GM18868 (cell line): ENCODE measurements around the gene SYNPR.

ENCODE experiments used
- ATAC-seq: cut with Tn5 transposase; IDR thresholded peaks from one replicate; pipeline ENCODE4 v1.9.1; 2021; ENCODE audit warnings: mild to moderate bottlenecking, moderate library complexity; ENCODE audit not compliant: unreplicated experiment

Gene SYNPR

DNA sequence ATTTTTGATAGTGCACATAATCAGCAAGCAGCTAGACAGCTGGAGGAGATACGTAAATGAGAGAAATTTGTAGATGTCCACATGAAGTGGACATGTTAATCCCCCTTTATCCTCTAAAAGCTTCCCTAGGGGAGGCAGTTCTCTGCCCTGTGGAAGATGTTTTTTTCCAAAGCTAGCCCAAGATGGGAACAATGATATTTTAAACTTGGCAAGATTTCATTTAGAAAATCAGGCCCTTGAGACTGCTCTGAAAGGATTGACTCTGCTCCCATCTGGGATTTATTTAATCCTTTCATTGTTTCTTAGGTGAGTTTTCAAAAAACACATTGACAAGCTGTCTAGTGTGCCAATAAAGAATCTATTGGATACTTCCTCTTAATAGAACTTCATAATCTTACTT lies 92.0 kb downstream of the SYNPR start:
- ATAC-seq: no peak

DNA sequence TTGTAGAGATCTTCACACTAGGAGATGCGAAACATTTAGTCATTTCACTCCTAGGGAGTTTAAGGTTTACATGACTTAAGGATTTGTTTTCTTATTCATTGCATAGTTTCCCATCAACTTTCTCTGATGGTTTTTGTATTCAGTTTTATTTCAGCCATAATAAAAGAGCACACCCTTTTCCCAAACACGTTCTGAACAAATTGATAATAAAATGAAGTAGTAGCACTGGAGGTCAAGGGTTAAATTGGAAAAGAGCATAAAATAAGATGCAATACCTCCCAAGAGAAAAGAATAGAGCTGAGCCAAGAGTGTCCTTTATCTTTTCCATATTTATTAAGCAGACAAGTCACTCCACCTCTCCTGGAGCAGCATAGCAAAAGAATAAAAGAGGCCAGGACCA lies 104.9 kb downstream of the SYNPR start:
- no peak for ATAC-seq

DNA sequence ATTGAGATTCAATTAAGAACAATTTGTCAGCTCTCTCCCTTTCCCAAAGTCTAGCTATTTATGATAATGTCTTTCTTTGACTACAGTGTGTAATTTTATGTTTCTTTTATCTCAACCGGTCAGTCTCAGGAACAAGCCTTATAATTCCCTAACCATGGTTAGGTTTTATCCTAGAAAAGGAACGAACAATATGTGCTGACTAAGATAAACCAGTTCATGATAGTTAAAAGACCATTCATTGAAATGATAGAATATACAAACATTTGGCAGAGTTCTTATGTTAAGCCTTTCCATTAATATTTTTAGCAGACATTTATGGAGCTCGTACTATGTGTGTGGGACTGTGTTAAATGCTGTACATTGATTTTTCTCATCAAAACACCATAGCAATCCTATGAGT lies 106.3 kb downstream of the SYNPR start:
- ATAC-seq: no peak

DNA sequence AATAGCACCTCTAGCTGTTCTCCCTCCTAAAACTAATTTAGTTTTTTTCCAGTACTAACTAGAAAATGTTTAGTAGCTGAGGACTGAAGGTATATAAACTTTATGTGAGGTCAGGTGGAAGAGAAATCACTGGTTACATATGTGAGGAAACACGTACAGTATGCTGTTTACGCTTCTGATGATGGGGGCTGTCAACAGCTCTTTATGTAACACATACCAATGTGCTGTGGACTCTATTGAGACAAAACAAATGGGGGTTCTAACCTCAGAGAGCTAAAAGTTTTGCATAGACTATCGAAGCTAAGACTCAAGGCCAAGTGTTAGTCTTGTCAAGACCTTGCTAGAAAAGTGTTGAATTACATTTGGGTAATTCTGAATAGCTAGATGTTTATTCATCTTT lies 107.5 kb downstream of the SYNPR start:
- ATAC-seq: no peak

DNA sequence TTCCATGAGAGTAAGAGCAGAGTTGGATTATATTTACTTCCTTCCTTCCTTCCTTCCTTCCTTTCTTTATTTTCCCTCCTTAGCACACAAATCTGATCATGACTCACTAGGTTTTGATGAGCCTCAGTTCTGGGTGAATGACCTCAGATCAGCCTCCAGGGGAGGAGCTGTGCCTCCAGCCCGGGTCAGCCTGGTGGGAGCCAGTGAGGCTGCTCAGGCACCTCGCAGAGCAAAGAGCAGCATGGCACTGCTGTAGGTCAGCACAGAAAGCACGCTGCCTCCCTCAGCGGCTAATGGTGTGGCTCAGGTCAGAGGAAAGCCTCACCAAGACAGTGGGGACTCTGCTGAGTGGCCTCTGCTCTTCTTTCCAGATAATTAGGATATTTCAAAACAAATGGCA lies 108.5 kb downstream of the SYNPR start:
- no peak for ATAC-seq

DNA sequence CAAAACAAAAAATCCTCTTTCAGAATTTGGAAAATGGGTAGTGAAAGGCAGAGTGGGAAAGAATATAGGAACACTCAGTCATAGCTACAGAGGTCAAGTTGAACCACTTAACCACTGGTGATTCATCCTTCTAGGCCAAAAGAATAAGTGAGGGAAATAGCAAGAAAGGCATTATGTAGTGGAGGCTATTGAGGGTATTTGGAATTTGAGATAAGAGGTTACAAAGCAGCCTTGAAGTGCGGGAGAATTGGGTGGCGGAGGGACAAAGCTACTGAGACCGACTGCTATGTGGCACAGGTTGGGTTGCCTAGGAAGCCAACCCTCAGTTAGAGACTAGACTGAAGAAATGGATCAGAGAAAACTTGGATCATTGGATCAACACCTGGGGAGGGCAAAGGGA lies 109.5 kb downstream of the SYNPR start:
- no peak for ATAC-seq

DNA sequence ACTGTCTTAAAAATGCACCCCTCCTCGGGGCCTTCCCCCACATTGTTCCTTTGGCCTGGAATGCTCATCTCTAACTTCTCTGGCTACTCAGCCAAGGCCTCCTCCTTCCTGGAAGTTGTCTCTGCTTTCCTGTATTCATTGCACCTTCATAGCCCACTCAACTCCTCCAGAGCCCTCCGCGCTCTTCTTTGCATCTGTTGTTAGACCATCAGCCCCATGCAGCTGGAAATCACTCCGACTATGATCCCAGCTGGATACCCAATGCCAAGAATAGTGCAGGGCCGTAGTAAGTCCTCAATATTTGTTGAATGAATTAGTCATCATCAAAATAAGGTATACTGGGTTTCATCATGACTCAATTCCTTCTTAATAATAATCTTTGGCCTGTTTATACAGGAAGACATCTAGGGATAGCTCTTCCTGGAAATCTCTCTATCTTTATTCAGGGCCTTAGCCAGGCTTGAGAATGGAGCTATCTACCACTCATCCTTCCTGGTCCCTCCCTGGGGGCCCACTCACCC lies 112.7 kb downstream of the SYNPR start:
- no peak for ATAC-seq

DNA sequence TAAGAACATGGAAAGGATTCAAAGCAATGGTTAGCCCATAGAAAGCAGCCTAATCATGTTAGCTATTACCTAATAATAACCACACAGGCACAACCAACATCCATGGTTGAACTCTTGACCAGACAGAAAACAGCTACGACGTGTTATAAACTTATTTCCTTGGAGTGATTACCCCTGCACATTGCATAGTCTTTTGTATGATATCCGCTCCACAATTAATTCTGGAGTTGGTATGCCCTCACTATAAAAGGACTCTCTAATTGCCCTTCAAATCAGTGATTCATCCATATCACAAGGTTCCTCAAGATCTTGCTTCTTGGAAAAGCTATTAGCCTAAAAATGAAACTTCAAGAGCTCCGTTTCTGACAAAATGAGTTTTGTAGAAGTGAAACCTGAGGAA lies 117.9 kb downstream of the SYNPR start:
- ATAC-seq: no peak

DNA sequence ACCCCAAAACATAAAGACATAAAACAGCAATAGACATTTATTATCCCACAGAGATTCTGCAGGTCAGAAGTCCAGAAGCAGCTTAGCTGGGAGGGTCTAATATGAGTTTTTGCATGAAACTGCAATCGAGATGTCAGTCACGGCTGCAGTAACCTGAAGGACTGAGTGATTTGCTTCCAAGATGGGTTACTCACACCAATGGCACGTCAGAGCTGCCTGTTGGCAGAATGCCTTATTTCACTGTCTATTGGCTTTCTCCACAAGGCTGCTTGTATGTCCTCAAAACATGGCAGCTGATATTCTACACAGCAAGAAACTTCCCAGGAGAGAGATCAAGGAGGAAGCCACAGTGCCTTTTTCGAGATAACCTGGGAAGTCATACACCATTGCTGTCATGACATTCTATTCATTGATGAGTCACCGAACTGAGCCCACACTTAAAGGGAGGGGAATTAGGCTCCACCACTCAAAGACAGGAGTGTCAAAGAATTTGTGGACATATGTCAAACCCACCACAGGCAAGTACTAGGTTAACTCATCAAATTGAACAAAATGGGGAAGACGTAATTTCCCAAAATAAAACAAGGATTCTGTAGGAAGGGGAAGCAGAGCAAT lies 122.2 kb downstream of the SYNPR start:
- no peak for ATAC-seq

DNA sequence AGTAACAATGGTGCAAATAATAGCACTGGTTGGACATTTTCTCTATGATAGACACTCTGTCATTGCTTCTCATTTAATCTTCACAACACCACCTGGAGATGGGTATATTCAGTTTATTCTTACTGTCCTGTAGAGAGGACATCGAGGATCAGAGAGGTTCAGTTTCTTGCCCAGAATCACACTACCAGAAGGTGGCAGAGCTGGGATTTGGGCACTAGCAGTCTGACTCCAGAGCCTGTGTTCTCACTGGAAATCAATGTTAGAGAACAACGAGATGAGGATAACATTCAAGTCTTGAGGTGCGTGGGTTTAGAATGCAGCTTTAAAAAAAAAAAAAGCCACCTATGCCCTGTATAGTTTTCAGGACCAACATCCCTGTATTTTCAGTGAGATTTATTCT lies 127.8 kb downstream of the SYNPR start:
- ATAC-seq: no peak

DNA sequence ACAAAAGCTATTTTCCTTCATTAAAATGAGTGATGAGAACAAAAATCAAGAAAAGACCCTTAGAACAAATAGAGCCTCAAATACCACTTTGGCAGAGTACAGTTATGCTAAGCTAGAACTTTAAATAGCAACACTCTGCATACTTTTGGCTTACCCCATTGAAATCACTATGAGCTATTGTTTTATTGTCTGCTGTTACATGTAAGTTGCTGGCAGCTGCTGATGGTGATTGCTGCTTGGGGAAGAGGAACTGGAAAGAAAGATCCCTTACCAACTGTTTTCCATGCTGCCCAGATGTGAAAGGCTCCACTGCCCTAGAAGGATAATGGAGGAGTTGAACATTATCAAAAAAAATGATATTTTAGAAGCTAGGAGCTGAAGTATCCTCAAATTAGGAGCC lies 135.4 kb downstream of the SYNPR start:
- ATAC-seq: no peak

DNA sequence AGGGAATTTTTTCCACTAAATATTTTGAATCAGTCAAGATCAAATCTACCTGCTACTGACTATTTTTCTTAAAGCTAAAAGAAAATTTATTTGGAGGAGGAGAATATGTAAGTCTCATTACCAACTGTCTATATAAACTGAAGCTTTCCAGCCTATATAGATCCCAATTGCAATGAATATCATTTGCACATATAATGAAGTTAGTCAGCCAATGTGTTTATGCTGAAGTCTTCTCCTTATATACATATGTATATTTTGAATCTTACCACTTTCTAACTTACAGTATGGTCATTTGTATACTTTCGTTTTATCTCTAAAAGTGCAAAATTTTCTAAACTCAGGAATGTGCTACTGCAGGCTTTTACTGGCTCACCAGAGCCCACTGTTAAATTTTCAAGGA lies 136.5 kb downstream of the SYNPR start:
- no peak for ATAC-seq

DNA sequence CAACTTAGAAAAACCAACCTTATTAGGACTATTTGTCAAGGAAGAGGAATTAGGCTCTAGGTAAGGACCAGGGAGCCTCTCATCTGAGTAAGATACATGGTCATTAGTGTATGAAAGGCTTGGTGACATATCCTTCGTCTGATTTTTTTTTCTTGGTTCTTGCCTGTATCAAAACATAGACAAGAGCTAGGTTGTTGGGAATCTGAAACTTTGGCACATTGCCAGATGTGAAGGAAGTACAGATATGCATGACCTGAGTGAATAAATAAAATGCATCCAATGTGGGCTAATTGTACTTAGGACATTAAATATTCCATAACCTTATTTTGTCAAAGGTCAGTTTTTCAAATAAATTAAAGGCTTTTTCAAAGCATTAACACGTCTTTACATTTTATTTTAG lies 151.8 kb downstream of the SYNPR start:
- ATAC-seq: no peak

DNA sequence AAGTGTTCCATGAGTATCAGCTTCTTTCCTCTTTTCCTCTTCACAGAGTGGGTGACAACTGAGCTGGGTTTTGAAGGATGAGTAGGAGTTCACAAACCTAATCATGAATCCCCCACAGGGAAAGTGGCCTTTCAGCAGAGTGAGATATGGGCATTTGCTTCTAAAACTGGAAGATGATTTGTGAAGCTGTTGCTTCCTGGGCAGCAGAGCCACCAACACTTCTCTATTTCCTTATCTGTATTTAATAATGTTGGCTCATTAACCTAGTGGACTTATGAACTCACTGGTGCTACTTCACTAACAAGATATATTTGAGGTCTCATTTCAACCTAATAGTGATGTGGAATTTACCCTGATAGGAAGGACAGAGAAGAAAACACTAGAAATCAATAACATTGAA lies 152.8 kb downstream of the SYNPR start:
- no peak for ATAC-seq

DNA sequence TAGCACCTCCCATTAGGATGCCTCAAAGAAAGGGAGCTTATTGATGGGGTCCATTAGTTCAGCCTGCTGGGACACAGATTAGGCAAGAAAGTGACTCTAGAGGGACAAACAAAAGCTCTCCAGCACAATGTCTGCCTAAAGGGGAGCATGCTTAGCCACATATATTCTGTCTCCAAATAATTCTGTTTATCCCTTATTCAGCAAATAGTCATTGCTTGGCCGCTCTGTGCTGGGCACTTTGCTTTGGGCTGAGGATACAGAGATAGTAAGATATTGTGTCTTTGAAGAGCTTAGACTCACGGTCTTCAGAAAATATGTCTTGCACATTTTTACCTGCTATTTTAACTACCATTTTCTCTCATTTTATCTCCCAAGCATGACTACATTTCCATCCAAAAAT lies 159.8 kb downstream of the SYNPR start:
- no peak for ATAC-seq

DNA sequence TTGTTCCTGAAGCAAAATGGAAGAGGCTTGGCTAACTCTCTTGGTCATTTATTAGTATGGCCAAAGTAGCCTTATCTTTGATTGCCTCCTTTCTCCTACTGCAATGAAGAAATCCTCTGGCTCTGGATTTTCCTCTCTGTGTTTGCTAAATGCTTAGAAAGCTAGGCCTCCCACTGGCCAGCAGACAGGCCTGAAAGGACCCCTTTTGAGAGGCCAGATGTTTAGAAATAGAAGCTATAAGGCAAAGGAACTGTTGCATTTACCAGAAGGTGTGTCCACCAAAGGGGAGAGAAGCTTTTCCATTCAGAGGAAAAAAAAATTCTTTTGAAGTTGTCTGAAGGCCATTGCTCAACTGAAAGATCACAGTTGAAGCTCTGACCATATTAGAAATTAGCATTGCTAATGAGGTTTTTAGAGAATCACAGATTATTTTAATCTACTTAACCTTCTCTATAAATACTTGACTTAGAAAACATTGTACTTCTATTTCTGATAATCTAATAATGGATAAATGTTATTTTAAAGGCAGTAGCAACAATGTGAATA lies 160.8 kb downstream of the SYNPR start:
- ATAC-seq: no peak

DNA sequence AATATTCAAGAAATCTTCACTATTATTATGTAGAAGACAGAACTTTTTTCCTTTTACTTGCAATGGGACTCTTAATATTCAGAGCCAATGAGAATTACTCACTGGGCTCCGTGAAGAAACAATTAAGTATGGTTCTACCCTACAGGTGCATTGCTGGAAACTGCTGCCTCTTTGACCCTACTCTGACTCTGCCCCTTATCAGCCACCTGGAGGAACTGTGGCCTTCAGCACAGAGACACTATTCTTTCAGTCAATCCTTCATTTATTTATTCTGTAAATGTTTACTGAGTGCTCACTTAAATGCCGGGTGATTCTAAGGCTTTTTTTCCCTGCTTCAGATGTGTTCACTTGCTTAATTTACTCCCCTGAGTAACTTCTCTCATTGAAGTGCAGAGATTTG lies 163.2 kb downstream of the SYNPR start:
- ATAC-seq: no peak

DNA sequence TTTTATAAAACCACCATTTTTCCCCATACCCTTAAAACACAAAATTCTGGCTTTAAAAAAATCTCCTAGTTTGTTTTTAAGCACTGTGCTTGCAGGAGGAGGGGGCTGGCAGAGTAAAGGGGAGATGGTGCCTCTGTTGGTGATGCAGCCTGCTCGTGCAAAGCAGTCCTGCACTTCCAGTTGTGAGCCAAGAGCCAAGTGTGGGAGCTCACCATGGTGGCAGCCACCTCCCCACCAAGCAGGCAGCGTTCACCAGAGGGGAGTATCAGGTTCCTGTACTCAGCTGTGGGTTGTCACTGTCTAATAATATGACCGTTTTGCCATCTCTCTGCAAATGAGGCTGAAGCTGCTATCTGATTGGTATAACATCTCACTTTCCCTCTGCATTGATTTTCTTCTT lies 164.8 kb downstream of the SYNPR start:
- no peak for ATAC-seq

DNA sequence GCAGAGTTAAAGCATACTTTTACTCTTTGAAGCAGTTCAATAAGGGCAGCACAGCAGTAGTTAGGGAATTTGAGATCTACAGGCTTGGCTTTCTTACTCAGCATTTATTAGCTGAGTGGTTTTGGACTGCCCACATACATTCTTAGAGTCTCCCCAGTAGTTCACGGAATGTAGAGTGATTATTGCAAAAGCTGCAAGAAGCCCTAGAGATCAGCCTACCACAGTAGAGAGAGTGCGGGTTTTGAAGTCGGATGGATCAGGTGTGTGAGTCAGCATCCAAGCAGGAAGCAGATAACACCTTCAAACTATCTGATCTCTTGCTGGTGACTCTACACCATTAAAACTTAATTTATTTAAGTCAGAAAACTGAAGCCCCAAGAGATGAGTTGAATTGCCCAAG lies 171.9 kb downstream of the SYNPR start:
- ATAC-seq: no peak

DNA sequence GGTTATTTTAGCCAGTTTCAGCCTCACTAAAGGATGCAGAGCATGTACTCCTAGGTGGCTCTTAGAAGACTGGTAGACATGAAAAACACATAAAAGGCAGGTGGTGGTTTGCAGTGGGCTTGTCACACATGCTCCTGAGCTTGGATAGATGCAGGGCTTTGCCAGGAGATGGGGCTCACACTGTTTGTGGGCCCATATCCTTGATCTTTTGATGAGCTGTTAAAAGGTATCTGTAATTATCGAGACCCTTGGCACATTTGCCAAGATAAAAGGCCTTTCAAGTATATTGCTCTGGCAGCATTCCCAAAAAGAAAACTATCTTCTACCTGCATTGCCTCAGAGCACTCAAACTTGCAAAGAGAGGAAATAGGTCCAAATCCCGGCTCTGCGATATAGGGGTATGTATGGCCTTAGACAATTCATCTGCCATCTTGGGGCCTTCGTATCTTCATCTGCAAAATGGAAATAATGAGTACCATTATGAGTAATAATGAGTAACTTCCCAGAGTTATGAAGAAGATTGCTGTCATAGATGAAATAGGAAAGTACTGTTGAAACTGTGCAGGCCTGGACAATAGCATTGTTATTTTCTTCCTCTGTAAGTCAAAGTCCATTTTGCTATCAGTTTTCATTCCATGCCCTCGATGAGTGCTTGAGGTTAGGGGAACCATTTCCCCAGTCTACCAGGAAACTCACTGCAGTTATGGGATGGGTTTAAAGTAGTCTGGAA lies 172.7 kb downstream of the SYNPR start:
- ATAC-seq: no peak

DNA sequence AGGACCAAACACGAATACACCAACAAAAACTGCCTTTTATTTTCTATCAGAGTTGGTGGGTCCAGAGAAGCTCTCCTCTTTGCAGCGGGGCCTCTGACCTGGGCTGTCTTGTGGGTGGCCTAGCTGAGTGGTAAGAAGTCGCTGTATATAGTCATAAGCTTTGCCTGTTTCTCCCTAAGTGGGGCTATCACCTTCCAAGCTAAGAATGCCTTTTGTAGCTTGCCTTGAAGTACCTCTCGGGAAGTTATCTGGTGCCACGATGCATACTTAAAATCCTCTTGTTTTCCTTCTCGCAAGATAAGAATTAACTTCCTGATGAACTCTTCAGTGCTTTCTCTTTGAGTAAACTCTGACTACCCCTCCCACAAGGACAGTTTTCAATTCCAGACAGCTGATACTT lies 178.8 kb downstream of the SYNPR start:
- ATAC-seq: no peak

DNA sequence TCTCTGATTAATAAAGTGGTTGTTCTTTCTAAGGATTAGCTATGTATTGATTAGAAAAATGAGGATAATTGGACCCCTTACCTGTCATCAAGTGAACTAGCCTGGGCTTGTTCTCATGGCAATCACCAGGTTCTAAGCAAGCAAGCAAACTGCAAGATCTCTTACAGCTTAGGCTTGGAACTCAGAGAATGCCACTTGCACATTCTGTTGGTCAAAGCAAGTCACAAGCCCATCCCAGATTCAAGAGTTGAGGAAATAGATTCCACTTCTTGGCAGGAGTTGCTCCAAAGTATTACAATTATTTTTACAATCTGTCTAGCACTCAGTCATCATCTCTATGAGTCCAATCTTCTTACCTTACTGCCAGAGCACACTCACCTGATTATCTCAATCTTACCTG lies 180.3 kb downstream of the SYNPR start:
- ATAC-seq: no peak

DNA sequence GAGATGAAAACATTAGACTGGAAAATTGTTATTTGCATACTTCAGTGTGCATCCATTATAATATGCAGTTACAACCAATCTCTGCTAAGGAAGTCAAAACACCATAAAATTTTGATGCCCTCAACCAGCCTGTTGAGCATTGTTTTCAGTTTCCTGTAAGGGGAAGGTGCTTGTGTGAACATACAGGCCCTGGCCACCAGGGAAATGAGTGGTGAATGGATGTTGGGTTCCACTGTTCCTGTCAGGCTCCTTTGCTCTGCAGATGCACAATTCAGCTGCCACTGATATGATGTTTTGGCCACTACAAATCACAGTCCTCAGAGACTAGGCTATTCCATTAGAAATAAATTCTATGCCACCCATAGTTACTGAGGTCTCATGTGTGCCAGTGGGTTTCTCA lies 184.6 kb downstream of the SYNPR start:
- no peak for ATAC-seq
